ENCODE results near the gene DNAAF2. TPM values are rescaled to one million over a fixed set of nuclear protein-coding genes. Genes with fewer than 3 reads are reported as not detected.

The DNAAF2 gene
- total RNA-seq, 1 experiment from 2014 or later, result 13.7 TPM

GRCh38 chr14:49654511-49654910 is 19.5 kb upstream of the DNAAF2 start:
- ChIA-PET POLR2A (no interaction called here), CTCF (no interaction called here)
- no peaks in the 10 kb centered on the region; the same call in 1 of the 2 replicates for H3K79me2 ChIP-seq (ENCODE audit: insufficient read depth, low read length)

More at GRCh38 chr14:49654511-49654910, 19.5 kb upstream of the DNAAF2 start:
- intact Hi-C loops (cut with micrococcal nuclease), result no loop called here
- H3K9me2 ChIP-seq (ENCODE audit: insufficient read depth), result no peaks in the 10 kb centered on the region
- RAD21 ChIA-PET (ENCODE audit: low non-redundant PET in 1 of 2, low total read pairs in 2 of 2, uncharacterized antibody in 2 of 2, unreplicated experiment in 2 of 2), result no interaction called here
- no peak overlapping the region for H3K27ac ChIP-seq (ENCODE audit: low read depth, low read length)
- no peak overlapping the region for H2AFZ ChIP-seq (ENCODE audit: low read depth, low read length, poor library complexity, severe bottlenecking)
- ATAC-seq (no peak), DNase-seq (ENCODE audit: low read depth, low spot score) (no peak)
- no peak overlapping the region for H3K9ac ChIP-seq (ENCODE audit: low read length)
- H4K20me1 ChIP-seq (ENCODE audit: insufficient read depth), result no peaks in the 10 kb centered on the region
- no peaks in the 10 kb centered on the region for H3K9me3 ChIP-seq (ENCODE audit: control insufficient read depth in 1 of 2, insufficient read depth in 1 of 2, low read depth in 1 of 2, low read length in 2 of 2)
- no TSS peak for BruUV-seq (replicated peaks)
- peaks cover 5 to 20% of the 10 kb centered on the region in 2 experiments; a peak in 3 of 4 replicates for H3K4me1 ChIP-seq (ENCODE audit: control insufficient read depth in 1 of 2, insufficient read depth in 2 of 2, low read length in 2 of 2)
- H3K4me2 ChIP-seq (ENCODE audit: low read length), result no peak overlapping the region
- TF ChIP-seq JUND (IDR thresholded peaks at IDR 0.05) (no peak), EZH2phosphoT487 (IDR thresholded peaks at IDR 0.05; ENCODE audit: borderline replicate concordance) (no peak), ZBTB33 (IDR thresholded peaks at IDR 0.05; ENCODE audit: extremely low read depth, insufficient replicate concordance, low read length) (no peak), POLR2AphosphoS5 (IDR thresholded peaks at IDR 0.05; ENCODE audit: low read depth, low read length) (no peak), SIN3A (IDR thresholded peaks at IDR 0.05; ENCODE audit: low read depth) (no peak), FOSL1 (IDR thresholded peaks at IDR 0.05; ENCODE audit: low read depth) (no peak), ELF1 (IDR thresholded peaks at IDR 0.05; ENCODE audit: borderline replicate concordance, low read depth) (no peak), CTCF (IDR thresholded peaks at IDR 0.05 in 2 of 3, conservative IDR thresholded peaks at IDR 0.05 in 1 of 3; ENCODE audit: borderline replicate concordance in 1 of 3, insufficient read depth in 1 of 3, low read depth in 2 of 3, low read length in 2 of 3) (no peak)
- TF ChIP-seq, protein P1, sequence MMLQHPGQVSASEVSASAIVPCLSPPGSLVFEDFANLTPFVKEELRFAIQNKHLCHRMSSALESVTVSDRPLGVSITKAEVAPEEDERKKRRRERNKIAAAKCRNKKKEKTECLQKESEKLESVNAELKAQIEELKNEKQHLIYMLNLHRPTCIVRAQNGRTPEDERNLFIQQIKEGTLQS (IDR thresholded peaks at IDR 0.05), result no peak
- TF ChIP-seq, protein P2, sequence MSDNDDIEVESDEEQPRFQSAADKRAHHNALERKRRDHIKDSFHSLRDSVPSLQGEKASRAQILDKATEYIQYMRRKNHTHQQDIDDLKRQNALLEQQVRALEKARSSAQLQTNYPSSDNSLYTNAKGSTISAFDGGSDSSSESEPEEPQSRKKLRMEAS (IDR thresholded peaks at IDR 0.05), result no peak
- no peak overlapping the region for H3K4me3 ChIP-seq (replicated peaks in 1 of 2; ENCODE audit: low read depth in 1 of 2, low read length in 2 of 2)
- H3K36me3 ChIP-seq (ENCODE audit: control insufficient read depth in 1 of 2, insufficient read depth in 2 of 2, low read length in 2 of 2), result peaks cover 14 to 16% of the 10 kb centered on the region in 2 experiments; a peak in 3 of 4 replicates
- no peaks in the 10 kb centered on the region for H3K27me3 ChIP-seq (ENCODE audit: insufficient read depth, low read length)
